SU-DHL-6 (cell line): ENCODE results near the gene CRYBB2.

Source experiments
- CTCF ChIP-seq: fragments of 200-600 bp; sonication (generic); IDR thresholded peaks from one replicate; pipeline ENCODE4 v1.5.1; 2017; ENCODE audit warnings: antibody characterized with exemption, mild to moderate bottlenecking, low read length, moderate library complexity; ENCODE audit not compliant: insufficient read depth, poor library complexity, severe bottlenecking
- EZH2phosphoT487 ChIP-seq: fragments of 200-600 bp; sonication (generic), shearing (Covaris generic); conservative IDR thresholded peaks from 2 replicates; pipeline ENCODE4 v1.6.1; 2018; ENCODE audit warnings: mild to moderate bottlenecking, antibody characterized with exemption, low read length, moderate library complexity, mixed read lengths

GRCh38 chr22:25232301-25232700 is 12.9 kb downstream of the CRYBB2 start:
- TF ChIP-seq CTCF: no peak
- no peak for TF ChIP-seq EZH2phosphoT487
